ENCODE measurements around the gene ANKH. TPM values are rescaled to one million over a fixed set of nuclear protein-coding genes. Genes with fewer than 3 reads are reported as not detected.

ANKH gene
- total RNA-seq, 1 donor from 2014 or later, result 29.9 TPM

DNA sequence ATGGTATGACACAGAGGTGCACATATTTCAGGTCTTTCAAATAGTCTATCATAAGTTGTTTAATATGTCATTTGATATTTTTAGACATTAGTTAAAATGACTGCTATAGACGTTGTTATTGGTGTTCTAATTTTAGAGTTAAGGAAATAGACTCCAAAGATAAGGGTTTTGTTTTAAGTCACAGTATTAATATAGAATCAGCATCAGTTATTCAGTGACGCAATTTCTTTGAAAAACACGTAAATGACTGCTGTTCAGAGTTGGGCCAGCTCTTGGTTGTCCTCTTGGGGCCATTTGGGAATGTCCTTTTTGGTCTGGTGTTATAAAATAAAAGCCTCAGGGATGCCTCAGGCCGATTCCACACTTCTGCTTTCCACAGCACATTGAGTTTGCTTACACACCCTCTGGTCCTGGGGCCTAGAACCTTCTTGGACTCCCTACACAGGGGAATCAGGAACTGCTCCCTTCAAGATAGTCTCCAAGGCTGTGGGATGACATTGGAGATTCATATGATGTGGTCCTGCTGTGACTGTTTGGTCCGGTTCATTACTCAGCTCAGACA is 192.7 kb downstream of the ANKH start:
- peaks cover 21% of the 10 kb centered on the region for H3K36me3 Mint-ChIP-seq (ENCODE audit: insufficient read depth)
- no peak for DNase-seq (ENCODE audit: low spot score, unreplicated experiment)
- H3K27me3 Mint-ChIP-seq, result no peaks in the 10 kb centered on the region
- H3K9me3 Mint-ChIP-seq (ENCODE audit: low read depth), result no peaks in the 10 kb centered on the region
- no peak overlapping the region for H3K4me3 Mint-ChIP-seq (ENCODE audit: low read depth)
- H3K4me1 Mint-ChIP-seq (ENCODE audit: low read depth), result peaks cover under 1% of the 10 kb centered on the region
- H3K27ac Mint-ChIP-seq, result no peak overlapping the region
- TF ChIP-seq, protein P1, sequence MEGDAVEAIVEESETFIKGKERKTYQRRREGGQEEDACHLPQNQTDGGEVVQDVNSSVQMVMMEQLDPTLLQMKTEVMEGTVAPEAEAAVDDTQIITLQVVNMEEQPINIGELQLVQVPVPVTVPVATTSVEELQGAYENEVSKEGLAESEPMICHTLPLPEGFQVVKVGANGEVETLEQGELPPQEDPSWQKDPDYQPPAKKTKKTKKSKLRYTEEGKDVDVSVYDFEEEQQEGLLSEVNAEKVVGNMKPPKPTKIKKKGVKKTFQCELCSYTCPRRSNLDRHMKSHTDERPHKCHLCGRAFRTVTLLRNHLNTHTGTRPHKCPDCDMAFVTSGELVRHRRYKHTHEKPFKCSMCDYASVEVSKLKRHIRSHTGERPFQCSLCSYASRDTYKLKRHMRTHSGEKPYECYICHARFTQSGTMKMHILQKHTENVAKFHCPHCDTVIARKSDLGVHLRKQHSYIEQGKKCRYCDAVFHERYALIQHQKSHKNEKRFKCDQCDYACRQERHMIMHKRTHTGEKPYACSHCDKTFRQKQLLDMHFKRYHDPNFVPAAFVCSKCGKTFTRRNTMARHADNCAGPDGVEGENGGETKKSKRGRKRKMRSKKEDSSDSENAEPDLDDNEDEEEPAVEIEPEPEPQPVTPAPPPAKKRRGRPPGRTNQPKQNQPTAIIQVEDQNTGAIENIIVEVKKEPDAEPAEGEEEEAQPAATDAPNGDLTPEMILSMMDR (IDR thresholded peaks at IDR 0.05; ENCODE audit: unreplicated experiment), result no peak

DNA sequence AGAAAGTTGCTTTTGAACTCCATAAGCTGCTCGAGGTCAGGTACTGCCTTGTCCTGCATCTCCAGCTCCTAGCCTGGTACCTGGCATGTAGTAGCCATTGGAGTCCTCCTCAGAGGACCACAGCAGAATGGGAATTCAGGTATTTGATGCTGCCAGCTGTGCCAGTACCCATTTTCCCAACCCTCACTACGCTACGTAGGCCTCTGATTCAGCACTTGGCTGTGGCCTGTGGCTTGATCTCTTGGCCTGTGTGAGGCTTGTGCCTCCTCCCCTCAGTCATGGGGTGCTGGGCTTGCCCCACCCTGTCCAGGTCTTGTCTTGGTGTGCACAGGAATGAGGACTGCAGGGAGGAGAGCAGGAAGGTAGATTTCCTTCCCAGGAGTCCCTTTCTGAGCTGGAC is 195.3 kb downstream of the ANKH start:
- H3K27ac Mint-ChIP-seq, result no peak overlapping the region
- no peak for DNase-seq (ENCODE audit: low spot score, unreplicated experiment)
- H3K4me1 Mint-ChIP-seq (ENCODE audit: low read depth), result peaks cover 9% of the 10 kb centered on the region
- H3K9me3 Mint-ChIP-seq (ENCODE audit: low read depth), result no peaks in the 10 kb centered on the region
- no peak overlapping the region for H3K4me3 Mint-ChIP-seq (ENCODE audit: low read depth)
- TF ChIP-seq, protein P1 (IDR thresholded peaks at IDR 0.05; ENCODE audit: unreplicated experiment), result no peak
- no peaks in the 10 kb centered on the region for H3K27me3 Mint-ChIP-seq
- H3K36me3 Mint-ChIP-seq (ENCODE audit: insufficient read depth), result peaks cover 16% of the 10 kb centered on the region

DNA sequence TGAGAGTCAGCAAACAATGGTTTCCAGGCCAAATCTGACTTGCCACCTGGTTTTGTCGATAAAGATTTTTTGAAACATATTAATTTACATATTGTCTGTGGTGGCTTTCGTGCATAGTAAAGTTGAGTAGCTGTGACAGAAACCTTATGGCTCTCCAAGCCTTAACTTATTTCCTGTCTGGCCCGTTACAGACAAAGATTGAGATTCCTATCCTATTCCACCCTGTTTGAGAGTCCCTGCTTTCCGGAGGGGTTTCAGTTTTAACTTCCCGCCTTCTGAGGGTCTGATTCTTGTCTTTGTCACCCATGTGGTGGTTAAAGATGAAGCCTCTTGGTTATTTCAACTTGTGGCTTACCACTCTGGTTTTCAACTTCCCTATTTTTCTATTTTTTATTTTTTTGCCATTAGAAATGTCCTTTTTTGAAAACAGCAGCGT is 195.7 kb downstream of the ANKH start:
- TF ChIP-seq, protein P1 (IDR thresholded peaks at IDR 0.05; ENCODE audit: unreplicated experiment), result no peak
- no peak for DNase-seq (ENCODE audit: low spot score, unreplicated experiment)
- Mint-ChIP-seq H3K4me1 (ENCODE audit: low read depth) (peaks cover 13% of the 10 kb centered on the region), H3K27ac (no peak overlapping the region), H3K4me3 (ENCODE audit: low read depth) (no peak overlapping the region), H3K27me3 (no peaks in the 10 kb centered on the region), H3K9me3 (ENCODE audit: low read depth) (no peaks in the 10 kb centered on the region), H3K36me3 (ENCODE audit: insufficient read depth) (peaks cover 13% of the 10 kb centered on the region)

DNA sequence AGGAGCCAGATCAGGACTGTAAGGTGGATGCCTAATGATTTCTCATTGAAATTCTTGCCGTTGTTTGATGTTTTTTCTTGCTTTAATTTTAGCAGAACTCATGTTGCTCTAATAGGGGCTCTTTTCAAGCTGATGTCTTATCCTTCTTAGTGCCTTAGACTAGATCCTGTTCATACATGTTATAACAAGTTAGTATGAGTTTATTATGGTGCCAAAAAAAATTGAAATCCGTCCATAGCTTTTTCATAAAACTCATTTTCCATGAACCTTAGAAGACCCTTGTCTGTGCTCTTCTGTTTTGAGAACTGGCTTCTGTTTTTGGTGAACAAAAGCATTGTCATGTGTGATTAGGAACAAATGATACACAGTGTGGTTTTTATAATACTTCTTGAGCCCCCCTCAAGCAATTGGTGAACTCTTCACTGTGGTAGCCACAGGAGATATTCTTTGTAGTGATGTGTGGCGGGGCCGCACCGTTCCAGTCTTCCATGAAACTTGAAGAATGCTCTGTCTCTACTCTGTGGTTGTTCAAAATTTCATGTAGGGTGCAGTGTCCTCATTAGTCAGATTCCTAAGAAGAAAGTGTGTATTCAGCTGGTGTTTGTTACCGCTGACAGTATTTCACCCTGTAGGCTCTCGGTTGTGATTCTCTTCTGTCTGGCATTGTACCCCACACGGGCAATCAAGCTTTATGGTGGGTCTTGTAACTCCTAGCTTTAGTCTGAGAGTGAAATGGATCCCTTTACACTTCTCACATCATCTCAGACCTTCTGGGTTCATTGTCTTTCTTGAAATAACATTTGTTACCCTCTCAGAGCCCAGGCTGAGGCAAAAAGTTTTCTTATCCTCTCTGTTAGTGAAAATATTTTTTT is 196.4 kb downstream of the ANKH start:
- Mint-ChIP-seq H3K4me3 (ENCODE audit: low read depth) (no peak overlapping the region), H3K9me3 (ENCODE audit: low read depth) (no peaks in the 10 kb centered on the region), H3K4me1 (ENCODE audit: low read depth) (peaks cover 14% of the 10 kb centered on the region), H3K27me3 (no peaks in the 10 kb centered on the region), H3K27ac (no peak overlapping the region), H3K36me3 (ENCODE audit: insufficient read depth) (peaks cover 12% of the 10 kb centered on the region)
- TF ChIP-seq, protein P1 (IDR thresholded peaks at IDR 0.05; ENCODE audit: unreplicated experiment), result no peak
- DNase-seq (ENCODE audit: low spot score, unreplicated experiment), result no peak

DNA sequence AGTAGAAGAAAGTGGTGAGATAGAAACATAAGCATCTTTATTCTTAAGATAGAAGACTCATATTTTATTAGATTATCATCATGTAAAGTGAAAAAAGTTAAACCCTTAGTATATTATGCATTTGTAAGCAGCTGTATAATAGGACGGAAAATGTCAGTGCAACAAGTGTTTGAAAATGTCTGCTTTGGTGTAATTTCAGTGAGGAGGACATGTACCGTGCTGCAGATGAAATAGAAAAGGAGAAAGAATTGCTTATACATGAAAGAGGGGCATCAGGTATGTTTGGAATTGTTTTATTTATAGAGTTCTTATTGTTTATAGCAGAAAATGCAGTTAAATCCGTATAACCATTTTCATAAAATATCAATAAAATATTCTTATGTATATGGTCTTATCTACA is 198.1 kb downstream of the ANKH start:
- Mint-ChIP-seq H3K4me1 (ENCODE audit: low read depth) (peaks cover 14% of the 10 kb centered on the region), H3K9me3 (ENCODE audit: low read depth) (no peaks in the 10 kb centered on the region), H3K27me3 (no peaks in the 10 kb centered on the region), H3K27ac (no peak overlapping the region), H3K4me3 (ENCODE audit: low read depth) (no peak overlapping the region), H3K36me3 (ENCODE audit: insufficient read depth) (peaks cover 9% of the 10 kb centered on the region)
- TF ChIP-seq, protein P1 (IDR thresholded peaks at IDR 0.05; ENCODE audit: unreplicated experiment), result no peak
- DNase-seq (ENCODE audit: low spot score, unreplicated experiment), result no peak

Data from progenitor cell of endocrine pancreas (in vitro differentiated cells).